OCI-LY1 (cell line): ENCODE results near the gene MSMO1.
"Not testable (repeated sequence)": the region's sequence is repeated elsewhere in the genome, so short reads cannot be mapped to it uniquely, and the experiment has no call there.

ENCODE experiments used
- H2AFZ ChIP-seq: fragments of 200-600 bp; sonication (generic), shearing (Covaris generic); 2 replicates; pipeline ENCODE4 v1.6.0; 2014; ENCODE audit warnings: antibody characterized with exemption, mild to moderate bottlenecking, low read length
- H3F3A ChIP-seq: fragments of 200-600 bp; sonication (generic), shearing (Covaris generic); 2 replicates; pipeline ENCODE4 v1.6.0; 2014; ENCODE audit warnings: mild to moderate bottlenecking, antibody characterized with exemption, low read length, moderate library complexity; ENCODE audit not compliant: insufficient read depth
- H3K27ac ChIP-seq: fragments of 200-600 bp; sonication (generic); 2 replicates; pipeline ENCODE4 v1.5.1; 2014; ENCODE audit warnings: low read length, mixed run types, mild to moderate bottlenecking, low read depth; ENCODE audit not compliant: poor library complexity, severe bottlenecking
- H3K27me3 ChIP-seq: fragments of 200-600 bp; sonication (generic); 2 replicates; pipeline ENCODE4 v1.6.0; 2014; ENCODE audit warnings: antibody characterized with exemption, mild to moderate bottlenecking, low read length, moderate library complexity; ENCODE audit not compliant: insufficient read depth
- H3K36me3 ChIP-seq: fragments of 200-600 bp; sonication (generic); 2 replicates; pipeline ENCODE4 v1.6.1; 2014; ENCODE audit warnings: mild to moderate bottlenecking, antibody characterized with exemption, low read length, moderate library complexity, mixed read lengths; ENCODE audit not compliant: insufficient read depth
- H3K4me1 ChIP-seq: fragments of 200-600 bp; sonication (generic); 2 replicates; pipeline ENCODE4 v1.5.1; 2014; ENCODE audit warnings: mild to moderate bottlenecking, low read length, moderate library complexity; ENCODE audit not compliant: insufficient read depth, severe bottlenecking
- H3K4me2 ChIP-seq: fragments of 200-600 bp; sonication (generic), shearing (Covaris generic); 2 replicates; pipeline ENCODE4 v1.6.1; 2014; ENCODE audit warnings: low read length
- H3K4me3 ChIP-seq: fragments of 200-600 bp; sonication (generic); 2 replicates; pipeline ENCODE4 v1.5.1; 2014; ENCODE audit warnings: low read length, low read depth, mild to moderate bottlenecking, mixed read lengths; ENCODE audit not compliant: poor library complexity, severe bottlenecking
- H3K79me2 ChIP-seq: fragments of 200-600 bp; shearing (Covaris generic); 2 replicates; pipeline ENCODE4 v1.6.1; 2016; ENCODE audit warnings: mixed run types, low read length, mixed read lengths; ENCODE audit not compliant: insufficient read depth
- H3K9ac ChIP-seq: fragments of 200-600 bp; sonication (generic), shearing (Covaris generic); 2 replicates; pipeline ENCODE4 v1.6.1; 2014; ENCODE audit warnings: mild to moderate bottlenecking, low read length, mixed read lengths
- H3K9me2 ChIP-seq: fragments of 200-600 bp; sonication (generic), shearing (Covaris generic); 2 replicates; pipeline ENCODE4 v1.6.1; 2014; ENCODE audit warnings: low read depth, mild to moderate bottlenecking, low read length, mixed read lengths
- H3K9me3 ChIP-seq: fragments of 200-600 bp; shearing (Covaris generic); 2 replicates; pipeline ENCODE4 v1.6.1; 2014; ENCODE audit warnings: low read length, mixed read lengths
- H4K20me1 ChIP-seq: fragments of 200-600 bp; sonication (generic), shearing (Covaris generic); 2 replicates; pipeline ENCODE4 v1.6.0; 2016; ENCODE audit warnings: mild to moderate bottlenecking, low read length; ENCODE audit not compliant: insufficient read depth
- EZH2 ChIP-seq: fragments of 200-600 bp; sonication (generic), shearing (Covaris generic); IDR thresholded peaks from 2 replicates; pipeline ENCODE4 v1.8.0; 2017; ENCODE audit warnings: borderline replicate concordance, mixed run types, mild to moderate bottlenecking, antibody characterized with exemption, low read length, moderate library complexity, mixed read lengths
- TF ChIP-seq, protein P1 (sequence below): fragments of 200-600 bp; sonication (generic), shearing (Covaris generic); IDR thresholded peaks from 2 replicates; pipeline ENCODE4 v1.5.1; 2017; ENCODE audit warnings: mild to moderate bottlenecking, antibody characterized with exemption, low read length, moderate library complexity, mixed read lengths

Gene MSMO1

DNA sequence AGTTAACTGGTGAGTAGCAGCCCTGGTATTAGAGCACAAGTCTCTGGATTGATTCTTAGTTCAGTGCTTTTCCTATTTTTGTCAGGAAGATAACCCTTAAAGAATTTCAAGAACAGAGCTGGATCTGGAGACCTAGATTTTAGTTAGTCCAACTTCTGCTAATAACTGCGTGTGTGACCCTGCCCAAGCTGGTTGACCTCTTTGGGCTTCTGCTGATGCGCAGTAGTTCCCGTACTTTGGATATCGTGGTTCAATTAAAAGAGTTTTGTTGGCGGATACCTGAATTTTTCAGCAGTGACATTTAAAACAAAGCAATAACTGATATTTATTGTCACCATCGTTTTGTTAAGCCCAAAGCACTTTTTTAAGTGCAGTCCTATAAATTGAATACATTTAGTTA, 9.3 kb downstream of the MSMO1 start:
- H3K79me2 ChIP-seq = peaks cover 49% of the 10 kb centered on the region

GRCh38 chr4:165342340-165342739, 14.9 kb downstream of the MSMO1 start:
- not testable (repeated sequence) for H3K4me3 ChIP-seq, H3K4me2 ChIP-seq, H3K27me3 ChIP-seq, H3K9me3 ChIP-seq, H3K9me2 ChIP-seq, H3K79me2 ChIP-seq, H2AFZ ChIP-seq, H3K4me1 ChIP-seq, H3K27ac ChIP-seq, H3K9ac ChIP-seq, H4K20me1 ChIP-seq, H3F3A ChIP-seq
- H3K36me3 ChIP-seq = peaks cover 66% of the 10 kb centered on the region

More for the DNA sequence above, 9.3 kb downstream of the MSMO1 start:
- Histone ChIP-seq H3K27ac (no peak overlapping the region), H3K36me3 (peaks cover 98% of the 10 kb centered on the region), H2AFZ (no peak overlapping the region), H3K9me2 (no peaks in the 10 kb centered on the region), H3K27me3 (no peaks in the 10 kb centered on the region), H3K4me1 (peaks cover 31% of the 10 kb centered on the region), H3K9ac (no peak overlapping the region), H3K4me3 (no peak overlapping the region), H3F3A (no peaks in the 10 kb centered on the region; the same call in 1 of the 2 replicates), H4K20me1 (peaks cover 10% of the 10 kb centered on the region; the same call in 1 of the 2 replicates), H3K4me2 (no peak overlapping the region), H3K9me3 (no peaks in the 10 kb centered on the region)
- TF ChIP-seq EZH2 = no peak
- TF ChIP-seq, protein P1, sequence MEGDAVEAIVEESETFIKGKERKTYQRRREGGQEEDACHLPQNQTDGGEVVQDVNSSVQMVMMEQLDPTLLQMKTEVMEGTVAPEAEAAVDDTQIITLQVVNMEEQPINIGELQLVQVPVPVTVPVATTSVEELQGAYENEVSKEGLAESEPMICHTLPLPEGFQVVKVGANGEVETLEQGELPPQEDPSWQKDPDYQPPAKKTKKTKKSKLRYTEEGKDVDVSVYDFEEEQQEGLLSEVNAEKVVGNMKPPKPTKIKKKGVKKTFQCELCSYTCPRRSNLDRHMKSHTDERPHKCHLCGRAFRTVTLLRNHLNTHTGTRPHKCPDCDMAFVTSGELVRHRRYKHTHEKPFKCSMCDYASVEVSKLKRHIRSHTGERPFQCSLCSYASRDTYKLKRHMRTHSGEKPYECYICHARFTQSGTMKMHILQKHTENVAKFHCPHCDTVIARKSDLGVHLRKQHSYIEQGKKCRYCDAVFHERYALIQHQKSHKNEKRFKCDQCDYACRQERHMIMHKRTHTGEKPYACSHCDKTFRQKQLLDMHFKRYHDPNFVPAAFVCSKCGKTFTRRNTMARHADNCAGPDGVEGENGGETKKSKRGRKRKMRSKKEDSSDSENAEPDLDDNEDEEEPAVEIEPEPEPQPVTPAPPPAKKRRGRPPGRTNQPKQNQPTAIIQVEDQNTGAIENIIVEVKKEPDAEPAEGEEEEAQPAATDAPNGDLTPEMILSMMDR = no peak

DNA sequence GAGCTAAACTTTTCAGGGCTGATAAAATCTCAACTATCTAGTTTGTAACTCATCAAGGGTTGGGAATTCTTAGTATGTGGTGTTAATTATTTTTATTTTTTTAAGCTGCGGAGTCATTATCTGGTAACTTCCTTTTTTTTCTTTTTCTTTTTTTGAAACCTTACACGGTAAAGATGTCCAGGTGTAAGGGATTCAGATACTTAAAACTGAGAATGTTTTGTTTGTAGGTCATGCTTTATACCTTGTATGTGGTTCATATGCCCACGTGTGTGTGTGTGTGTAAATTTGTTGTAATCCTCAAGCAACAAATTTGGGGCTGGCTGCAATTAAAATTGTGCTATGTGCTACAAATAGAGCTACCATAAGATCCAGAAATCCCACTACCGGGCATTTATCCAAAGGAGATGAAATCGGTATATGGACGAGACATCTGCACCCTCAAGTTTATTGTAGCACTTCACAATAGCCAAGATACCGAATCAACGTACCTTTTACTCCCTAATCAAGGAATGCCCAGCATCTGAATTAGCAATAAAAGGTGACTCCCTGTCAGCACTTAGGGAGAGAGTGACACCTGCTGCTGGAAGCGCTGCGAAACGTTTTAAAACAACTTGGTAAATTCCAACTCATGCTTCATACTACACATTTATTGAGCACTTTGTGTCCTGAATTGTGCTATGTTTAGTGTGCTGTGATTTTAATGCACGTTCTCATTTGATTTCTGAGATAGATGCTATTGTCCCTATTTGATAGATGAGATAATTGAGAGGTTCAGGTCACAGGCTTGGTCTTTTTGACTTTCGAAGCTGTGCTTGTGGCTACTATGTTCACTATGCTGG, 16.1 kb downstream of the MSMO1 start:
- no peak for TF ChIP-seq EZH2
- TF ChIP-seq, protein P1 = peak; percentile 49; the same call in 1 of the 2 replicates
- no peak overlapping the region for H3K27ac ChIP-seq
- peaks cover 54% of the 10 kb centered on the region for H3K36me3 ChIP-seq
- no peaks in the 10 kb centered on the region for H3K9me3 ChIP-seq
- no peaks in the 10 kb centered on the region for H3K4me1 ChIP-seq
- H3K9me2 ChIP-seq = no peaks in the 10 kb centered on the region
- H3K4me3 ChIP-seq = no peak overlapping the region
- 0 out of 2 replicates have a peak, but pooled peaks cover 3% of the 10 kb centered on the region for H4K20me1 ChIP-seq
- H3K9ac ChIP-seq = no peak overlapping the region
- H3K4me2 ChIP-seq = no peak overlapping the region
- H3K27me3 ChIP-seq = no peaks in the 10 kb centered on the region
- H3F3A ChIP-seq = no peaks in the 10 kb centered on the region; the same call in 1 of the 2 replicates
- no peak overlapping the region for H2AFZ ChIP-seq
- H3K79me2 ChIP-seq = no peaks in the 10 kb centered on the region
